GM12801 (cell line): ENCODE data around the gene IMMP1L.

ENCODE experiments used
- TF ChIP-seq, protein P1 (sequence below): IDR thresholded peaks from one replicate; pipeline ENCODE4 v1.5.1; 2011; ENCODE audit warnings: control low read depth; ENCODE audit not compliant: insufficient read length; ENCODE audit errors: extremely low read depth

The IMMP1L gene

DNA sequence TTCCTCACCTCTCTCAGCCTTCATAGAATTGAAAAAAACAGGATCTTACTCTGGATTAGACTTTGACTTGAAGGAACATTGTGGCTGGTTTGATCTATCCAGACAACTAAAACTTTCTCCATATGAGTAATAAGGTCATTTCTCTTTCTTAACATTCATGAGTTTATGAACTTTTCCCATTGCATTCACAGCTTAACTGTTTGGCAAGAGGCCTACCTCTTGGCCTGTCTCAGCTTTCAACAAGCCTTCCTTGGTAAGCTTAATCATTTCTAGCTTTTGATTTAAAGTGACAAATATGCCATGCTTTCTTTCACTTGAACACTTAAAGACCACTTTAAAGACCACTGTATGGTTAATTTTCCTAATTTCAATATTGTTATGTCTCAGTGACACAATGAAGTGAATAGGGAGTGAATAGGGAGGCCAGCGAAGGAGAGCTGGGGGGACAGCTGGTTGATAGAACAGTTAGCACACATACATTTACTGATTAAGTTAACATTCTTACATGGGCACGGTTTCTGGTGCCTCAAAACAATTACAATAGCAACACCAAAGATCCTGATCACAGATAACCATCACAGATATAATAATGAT, 17.0 kb downstream of the IMMP1L start:
- TF ChIP-seq, protein P1, sequence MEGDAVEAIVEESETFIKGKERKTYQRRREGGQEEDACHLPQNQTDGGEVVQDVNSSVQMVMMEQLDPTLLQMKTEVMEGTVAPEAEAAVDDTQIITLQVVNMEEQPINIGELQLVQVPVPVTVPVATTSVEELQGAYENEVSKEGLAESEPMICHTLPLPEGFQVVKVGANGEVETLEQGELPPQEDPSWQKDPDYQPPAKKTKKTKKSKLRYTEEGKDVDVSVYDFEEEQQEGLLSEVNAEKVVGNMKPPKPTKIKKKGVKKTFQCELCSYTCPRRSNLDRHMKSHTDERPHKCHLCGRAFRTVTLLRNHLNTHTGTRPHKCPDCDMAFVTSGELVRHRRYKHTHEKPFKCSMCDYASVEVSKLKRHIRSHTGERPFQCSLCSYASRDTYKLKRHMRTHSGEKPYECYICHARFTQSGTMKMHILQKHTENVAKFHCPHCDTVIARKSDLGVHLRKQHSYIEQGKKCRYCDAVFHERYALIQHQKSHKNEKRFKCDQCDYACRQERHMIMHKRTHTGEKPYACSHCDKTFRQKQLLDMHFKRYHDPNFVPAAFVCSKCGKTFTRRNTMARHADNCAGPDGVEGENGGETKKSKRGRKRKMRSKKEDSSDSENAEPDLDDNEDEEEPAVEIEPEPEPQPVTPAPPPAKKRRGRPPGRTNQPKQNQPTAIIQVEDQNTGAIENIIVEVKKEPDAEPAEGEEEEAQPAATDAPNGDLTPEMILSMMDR: no peak

- TF ChIP-seq, protein P1: no peak
Measured at GRCh38 chr11:31487848-31488247, 21.6 kb downstream of the IMMP1L start.

DNA sequence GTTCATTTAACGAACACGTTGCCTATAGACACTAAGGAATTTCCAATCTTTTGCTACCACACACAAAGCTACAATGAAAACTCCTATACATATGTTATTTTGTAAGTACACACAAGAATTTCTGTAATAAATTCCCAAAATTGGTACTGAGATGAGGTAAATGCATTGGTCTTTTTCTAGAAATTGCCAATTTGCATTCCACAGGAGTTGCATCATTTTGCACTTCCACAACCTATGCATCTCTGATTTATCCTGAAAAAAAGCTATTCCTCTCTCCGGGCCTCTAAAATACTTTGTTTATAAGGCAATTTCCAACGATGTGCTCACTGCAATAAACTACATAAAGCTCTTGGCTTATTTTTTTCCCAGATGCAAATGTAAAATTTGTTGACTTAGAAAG, 24.9 kb downstream of the IMMP1L start:
- TF ChIP-seq, protein P1: no peak

- TF ChIP-seq, protein P1: no peak
Measured at GRCh38 chr11:31480930-31481329, 28.5 kb downstream of the IMMP1L start.

GRCh38 chr11:31479066-31479465, 30.4 kb downstream of the IMMP1L start:
- TF ChIP-seq, protein P1: no peak

DNA sequence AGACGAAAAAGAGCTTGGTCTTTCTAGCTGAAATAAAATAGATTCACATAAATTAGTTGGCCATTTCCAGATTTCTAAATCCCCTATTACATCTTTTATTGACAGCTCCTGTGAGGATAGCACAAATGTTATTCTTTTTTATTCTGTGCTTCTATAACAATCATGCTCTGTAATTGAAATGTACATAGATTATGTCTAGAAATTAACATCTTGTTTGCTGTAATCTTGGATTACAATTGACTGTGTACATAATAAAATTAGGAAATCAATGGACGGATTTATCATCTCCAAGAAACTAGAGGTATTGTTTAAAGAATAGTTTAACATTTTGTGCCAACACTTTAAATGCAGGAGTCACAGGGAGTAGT, 31.2 kb downstream of the IMMP1L start:
- TF ChIP-seq, protein P1: no peak

GRCh38 chr11:31477528-31478222, 31.7 kb downstream of the IMMP1L start:
- TF ChIP-seq, protein P1: no peak
